ENCODE data around the gene ARHGAP29. TPM values are rescaled to one million over a fixed set of nuclear protein-coding genes. Genes with fewer than 3 reads are reported as not detected.

The ARHGAP29 gene
- total RNA-seq, 1 experiment from 2014 or later, result 197 TPM

DNA sequence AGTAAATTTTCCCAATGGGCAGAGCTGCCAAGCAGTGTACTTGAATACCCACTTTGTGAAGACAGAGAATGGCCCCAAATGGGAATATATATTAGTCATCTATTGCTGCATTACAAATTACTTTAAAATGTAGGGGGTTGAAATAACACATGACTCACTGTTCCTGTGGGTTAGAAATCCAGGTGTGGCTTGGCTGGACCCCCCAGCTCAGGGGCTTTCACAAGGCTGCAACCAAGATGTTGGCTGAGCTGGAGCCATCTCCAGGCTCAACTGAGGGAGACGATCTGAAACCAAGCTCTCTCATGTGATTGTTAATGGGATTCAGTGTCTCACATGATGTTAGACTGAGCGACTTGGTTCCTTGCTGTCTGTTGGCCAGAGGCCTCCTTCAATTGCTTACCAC is 33.4 kb upstream of the ARHGAP29 start:
- in situ Hi-C loops (cut with HindIII; ENCODE audit: low pct_unique_long_range_greater_than_20kb, low sequenced_read_pairs), result no loop called here
- intact Hi-C loops (cut with micrococcal nuclease; ENCODE audit: unreplicated experiment), result no loop called here
- H3K27ac ChIP-seq (ENCODE audit: low read length), result peak overlapping the region; percentile 54; the same call in 1 of the 2 replicates
- no TSS peak for BruUV-seq (replicated peaks)
- no peak overlapping the region for H3K4me3 ChIP-seq (ENCODE audit: low read depth in 2 of 2, low read length in 2 of 2)
- no peaks in the 10 kb centered on the region for H3K9me3 ChIP-seq (ENCODE audit: control insufficient read depth, insufficient read depth, low read depth, low read length)
- CTCF ChIA-PET, result no interaction called here
- H3K36me3 ChIP-seq (ENCODE audit: control insufficient read depth, insufficient read depth, low read length), result no peaks in the 10 kb centered on the region
- POLR2A ChIA-PET, result no interaction called here
- no peaks in the 10 kb centered on the region; the same call in 1 of the 2 replicates for H3K4me1 ChIP-seq (ENCODE audit: control insufficient read depth, insufficient read depth, low read length)
- DNase-seq (ENCODE audit: low read depth, low spot score) (no peak), ATAC-seq (peak; percentile 60; the same call in 1 of the 2 replicates)
- H3K27me3 ChIP-seq (ENCODE audit: control insufficient read depth, insufficient read depth, low read length), result no peaks in the 10 kb centered on the region
- TF ChIP-seq POLR2AphosphoS5 (IDR thresholded peaks at IDR 0.05; ENCODE audit: low read depth, low read length) (no peak), SIN3A (IDR thresholded peaks at IDR 0.05; ENCODE audit: borderline replicate concordance, insufficient read depth, low read depth, low read length) (no peak), TCF7L2 (IDR thresholded peaks at IDR 0.05; ENCODE audit: low read depth, low read length) (no peak)
- TF ChIP-seq, protein P1, sequence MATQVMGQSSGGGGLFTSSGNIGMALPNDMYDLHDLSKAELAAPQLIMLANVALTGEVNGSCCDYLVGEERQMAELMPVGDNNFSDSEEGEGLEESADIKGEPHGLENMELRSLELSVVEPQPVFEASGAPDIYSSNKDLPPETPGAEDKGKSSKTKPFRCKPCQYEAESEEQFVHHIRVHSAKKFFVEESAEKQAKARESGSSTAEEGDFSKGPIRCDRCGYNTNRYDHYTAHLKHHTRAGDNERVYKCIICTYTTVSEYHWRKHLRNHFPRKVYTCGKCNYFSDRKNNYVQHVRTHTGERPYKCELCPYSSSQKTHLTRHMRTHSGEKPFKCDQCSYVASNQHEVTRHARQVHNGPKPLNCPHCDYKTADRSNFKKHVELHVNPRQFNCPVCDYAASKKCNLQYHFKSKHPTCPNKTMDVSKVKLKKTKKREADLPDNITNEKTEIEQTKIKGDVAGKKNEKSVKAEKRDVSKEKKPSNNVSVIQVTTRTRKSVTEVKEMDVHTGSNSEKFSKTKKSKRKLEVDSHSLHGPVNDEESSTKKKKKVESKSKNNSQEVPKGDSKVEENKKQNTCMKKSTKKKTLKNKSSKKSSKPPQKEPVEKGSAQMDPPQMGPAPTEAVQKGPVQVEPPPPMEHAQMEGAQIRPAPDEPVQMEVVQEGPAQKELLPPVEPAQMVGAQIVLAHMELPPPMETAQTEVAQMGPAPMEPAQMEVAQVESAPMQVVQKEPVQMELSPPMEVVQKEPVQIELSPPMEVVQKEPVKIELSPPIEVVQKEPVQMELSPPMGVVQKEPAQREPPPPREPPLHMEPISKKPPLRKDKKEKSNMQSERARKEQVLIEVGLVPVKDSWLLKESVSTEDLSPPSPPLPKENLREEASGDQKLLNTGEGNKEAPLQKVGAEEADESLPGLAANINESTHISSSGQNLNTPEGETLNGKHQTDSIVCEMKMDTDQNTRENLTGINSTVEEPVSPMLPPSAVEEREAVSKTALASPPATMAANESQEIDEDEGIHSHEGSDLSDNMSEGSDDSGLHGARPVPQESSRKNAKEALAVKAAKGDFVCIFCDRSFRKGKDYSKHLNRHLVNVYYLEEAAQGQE (IDR thresholded peaks at IDR 0.05; ENCODE audit: insufficient read depth in 1 of 2, low read depth in 2 of 2, low read length in 1 of 2), result no peak
- TF ChIP-seq, protein P2, sequence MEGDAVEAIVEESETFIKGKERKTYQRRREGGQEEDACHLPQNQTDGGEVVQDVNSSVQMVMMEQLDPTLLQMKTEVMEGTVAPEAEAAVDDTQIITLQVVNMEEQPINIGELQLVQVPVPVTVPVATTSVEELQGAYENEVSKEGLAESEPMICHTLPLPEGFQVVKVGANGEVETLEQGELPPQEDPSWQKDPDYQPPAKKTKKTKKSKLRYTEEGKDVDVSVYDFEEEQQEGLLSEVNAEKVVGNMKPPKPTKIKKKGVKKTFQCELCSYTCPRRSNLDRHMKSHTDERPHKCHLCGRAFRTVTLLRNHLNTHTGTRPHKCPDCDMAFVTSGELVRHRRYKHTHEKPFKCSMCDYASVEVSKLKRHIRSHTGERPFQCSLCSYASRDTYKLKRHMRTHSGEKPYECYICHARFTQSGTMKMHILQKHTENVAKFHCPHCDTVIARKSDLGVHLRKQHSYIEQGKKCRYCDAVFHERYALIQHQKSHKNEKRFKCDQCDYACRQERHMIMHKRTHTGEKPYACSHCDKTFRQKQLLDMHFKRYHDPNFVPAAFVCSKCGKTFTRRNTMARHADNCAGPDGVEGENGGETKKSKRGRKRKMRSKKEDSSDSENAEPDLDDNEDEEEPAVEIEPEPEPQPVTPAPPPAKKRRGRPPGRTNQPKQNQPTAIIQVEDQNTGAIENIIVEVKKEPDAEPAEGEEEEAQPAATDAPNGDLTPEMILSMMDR (IDR thresholded peaks at IDR 0.05), result no peak

DNA sequence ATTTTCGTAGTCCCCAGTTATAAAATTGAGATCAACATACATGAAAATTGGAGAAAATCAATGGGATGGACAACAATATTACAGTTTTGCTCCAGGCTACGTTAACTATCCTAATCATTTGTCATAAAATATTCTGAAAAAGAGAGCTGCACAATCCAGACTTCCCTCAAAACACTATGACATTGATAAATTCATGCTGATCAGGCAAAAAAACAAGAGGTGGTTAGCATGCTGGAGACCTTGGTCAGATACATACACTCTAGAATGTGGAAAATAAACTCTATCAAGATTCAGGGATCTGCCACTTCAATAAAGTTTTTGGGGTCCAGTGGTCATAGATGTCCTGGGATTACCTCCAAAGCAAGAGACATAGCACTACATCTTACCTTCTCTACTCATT is 32.5 kb upstream of the ARHGAP29 start:
- H3K9me3 ChIP-seq (ENCODE audit: control insufficient read depth, insufficient read depth, low read depth, low read length), result no peaks in the 10 kb centered on the region
- POLR2A ChIA-PET, result no interaction called here
- ATAC-seq (no peak), DNase-seq (ENCODE audit: low read depth, low spot score) (no peak)
- no peak overlapping the region for H3K4me3 ChIP-seq (ENCODE audit: low read depth in 2 of 2, low read length in 2 of 2)
- H3K27ac ChIP-seq (ENCODE audit: low read length), result no peak overlapping the region; the same call in 1 of the 2 replicates
- in situ Hi-C loops (cut with HindIII; ENCODE audit: low pct_unique_long_range_greater_than_20kb, low sequenced_read_pairs) (no loop called here), intact Hi-C loops (cut with micrococcal nuclease; ENCODE audit: unreplicated experiment) (no loop called here)
- H3K27me3 ChIP-seq (ENCODE audit: control insufficient read depth, insufficient read depth, low read length), result no peaks in the 10 kb centered on the region
- no peaks in the 10 kb centered on the region; the same call in 1 of the 2 replicates for H3K4me1 ChIP-seq (ENCODE audit: control insufficient read depth, insufficient read depth, low read length)
- H3K36me3 ChIP-seq (ENCODE audit: control insufficient read depth, insufficient read depth, low read length), result no peaks in the 10 kb centered on the region
- no TSS peak for BruUV-seq (replicated peaks)
- CTCF ChIA-PET, result no interaction called here
- TF ChIP-seq, protein P2 (IDR thresholded peaks at IDR 0.05), result no peak
- TF ChIP-seq, protein P1 (IDR thresholded peaks at IDR 0.05; ENCODE audit: insufficient read depth in 1 of 2, low read depth in 2 of 2, low read length in 1 of 2), result no peak
- TF ChIP-seq SIN3A (IDR thresholded peaks at IDR 0.05; ENCODE audit: borderline replicate concordance, insufficient read depth, low read depth, low read length) (no peak), TCF7L2 (IDR thresholded peaks at IDR 0.05; ENCODE audit: low read depth, low read length) (no peak), POLR2AphosphoS5 (IDR thresholded peaks at IDR 0.05; ENCODE audit: low read depth, low read length) (no peak)

Data from Panc1 (cell line).